NCI-H82 treated with DMSO at 0.1 percent for 48 hours (cell line): ENCODE measurements around the gene SLC29A2.
A peak's percentile ranks its signal among the peaks of the same experiment; 100 is the strongest.

Experiments used
- DNase-seq: peaks from one replicate; lab custom pipeline; 2025; ENCODE audit not compliant: unreplicated experiment; lab: John Stamatoyannopoulos, UW

Gene SLC29A2

GRCh38 chr11:66335531-66336233 is 35.9 kb downstream of the SLC29A2 start:
- no peak for DNase-seq

DNA sequence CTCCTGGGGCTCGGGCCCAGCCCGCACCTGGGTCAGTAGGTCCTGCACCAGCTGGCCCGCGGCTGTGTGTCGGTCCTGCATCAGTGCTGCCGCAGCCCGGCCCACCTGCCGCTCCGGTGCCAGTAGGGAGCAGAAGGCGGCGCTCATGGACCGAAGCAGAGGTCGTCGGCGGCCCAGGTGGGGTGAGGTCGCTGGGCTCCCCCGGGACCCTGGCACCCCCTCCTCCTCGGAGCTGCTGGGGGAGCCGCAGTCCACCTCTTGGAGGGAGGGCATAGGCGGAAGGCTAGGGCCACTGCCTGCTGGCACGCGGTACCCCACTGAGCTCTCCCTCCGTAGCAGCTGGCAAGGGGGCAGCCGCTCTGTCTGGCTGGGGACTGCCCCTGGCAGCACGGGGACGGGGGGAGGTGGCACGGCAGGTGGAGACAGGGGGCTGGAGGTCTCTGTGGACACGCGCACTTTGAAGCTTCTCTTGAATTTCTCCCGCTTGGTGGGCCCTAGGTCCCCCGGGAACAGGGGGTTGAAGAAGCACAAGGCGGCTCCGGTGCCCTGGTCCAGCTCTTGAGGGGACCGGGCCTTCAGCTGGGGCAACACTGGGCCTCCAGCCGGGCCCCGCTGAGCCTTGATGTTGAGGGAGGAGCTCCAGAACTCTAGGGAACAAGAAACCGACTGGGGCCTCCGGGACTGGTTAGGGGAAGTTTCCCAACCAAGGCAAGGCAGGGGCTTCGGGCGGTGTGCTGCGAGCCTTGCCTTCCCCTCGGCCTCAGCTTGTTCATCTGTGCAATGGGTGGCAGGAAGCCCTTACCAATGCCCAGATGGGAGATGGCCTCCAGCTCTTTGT is 36.7 kb downstream of the SLC29A2 start:
- DNase-seq = no peak

GRCh38 chr11:66333896-66334604 is 37.5 kb downstream of the SLC29A2 start:
- DNase-seq = no peak

GRCh38 chr11:66333220-66333877 is 38.2 kb downstream of the SLC29A2 start:
- DNase-seq = no peak

GRCh38 chr11:66332371-66333219 is 39.0 kb downstream of the SLC29A2 start:
- no peak for DNase-seq

GRCh38 chr11:66331542-66332370 is 39.8 kb downstream of the SLC29A2 start:
- no peak for DNase-seq

GRCh38 chr11:66330931-66331330 is 40.6 kb downstream of the SLC29A2 start:
- DNase-seq = no peak

DNA sequence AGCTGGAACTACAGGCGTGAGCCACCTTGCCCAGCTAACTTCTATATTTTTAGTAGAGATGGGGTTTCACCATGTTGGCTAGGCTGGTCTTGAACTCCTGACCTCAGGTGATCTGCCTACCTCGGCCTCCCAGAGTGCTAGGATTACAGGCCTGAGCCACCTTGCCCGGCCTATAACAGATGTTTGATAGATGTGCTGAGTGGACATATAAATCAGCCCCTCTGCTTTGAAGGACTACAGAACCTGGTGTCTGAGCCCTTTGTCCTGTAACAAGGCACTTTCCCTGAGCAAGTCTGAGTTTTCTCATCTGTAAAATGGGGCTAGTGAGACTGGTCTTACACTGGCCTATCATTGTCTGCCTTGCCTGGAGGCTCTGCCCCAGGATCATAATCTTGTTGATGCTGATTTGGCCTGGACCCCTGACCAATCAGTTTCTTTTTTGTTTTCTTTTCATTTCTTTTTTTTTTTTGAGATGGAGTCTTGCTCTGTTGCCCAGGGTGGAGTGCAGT is 42.3 kb downstream of the SLC29A2 start:
- DNase-seq = no peak

GRCh38 chr11:66328302-66329144 is 43.0 kb downstream of the SLC29A2 start:
- peak; percentile 44 for DNase-seq

DNA sequence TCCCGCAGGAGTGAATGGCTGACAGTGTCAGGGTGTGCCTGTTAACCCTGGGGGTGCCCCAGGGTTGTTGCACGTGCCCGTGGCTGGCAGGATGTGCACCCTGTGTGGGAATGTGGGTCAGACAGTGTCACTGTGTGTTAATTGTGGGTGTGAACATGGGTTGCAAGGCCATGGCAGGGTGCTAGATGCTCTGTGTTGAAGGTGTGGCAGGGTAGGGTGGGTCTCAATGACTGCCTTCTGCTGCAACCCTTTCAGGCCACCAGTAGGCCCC is 43.6 kb downstream of the SLC29A2 start:
- DNase-seq = no peak

GRCh38 chr11:66327171-66328030 is 44.2 kb downstream of the SLC29A2 start:
- no peak for DNase-seq

GRCh38 chr11:66326261-66327111 is 45.1 kb downstream of the SLC29A2 start:
- no peak for DNase-seq

GRCh38 chr11:66325263-66325671 is 46.3 kb downstream of the SLC29A2 start:
- DNase-seq = no peak

DNA sequence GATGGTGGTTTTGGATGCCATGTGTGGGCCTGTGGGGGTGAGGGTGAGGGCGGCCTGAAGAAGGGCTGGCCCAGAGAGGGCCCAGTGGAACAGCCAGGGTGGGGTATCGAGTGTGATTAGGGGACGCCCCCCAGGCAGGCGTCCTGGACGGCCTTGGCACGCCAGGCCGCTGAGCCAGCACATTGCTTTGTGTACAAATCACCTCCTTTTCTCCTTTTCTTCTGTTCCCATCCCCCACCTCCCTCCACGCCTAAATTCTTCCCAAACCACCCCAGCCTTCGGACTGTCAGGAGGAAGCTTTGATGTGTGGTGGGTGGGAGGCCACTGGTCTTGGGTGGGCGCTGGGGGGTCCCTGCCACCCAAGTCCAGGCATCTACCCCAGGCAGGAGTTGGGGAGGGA is 46.9 kb downstream of the SLC29A2 start:
- DNase-seq = no peak

- no peak for DNase-seq
Observed at GRCh38 chr11:66323684-66324083, 47.9 kb downstream of the SLC29A2 start.

DNA sequence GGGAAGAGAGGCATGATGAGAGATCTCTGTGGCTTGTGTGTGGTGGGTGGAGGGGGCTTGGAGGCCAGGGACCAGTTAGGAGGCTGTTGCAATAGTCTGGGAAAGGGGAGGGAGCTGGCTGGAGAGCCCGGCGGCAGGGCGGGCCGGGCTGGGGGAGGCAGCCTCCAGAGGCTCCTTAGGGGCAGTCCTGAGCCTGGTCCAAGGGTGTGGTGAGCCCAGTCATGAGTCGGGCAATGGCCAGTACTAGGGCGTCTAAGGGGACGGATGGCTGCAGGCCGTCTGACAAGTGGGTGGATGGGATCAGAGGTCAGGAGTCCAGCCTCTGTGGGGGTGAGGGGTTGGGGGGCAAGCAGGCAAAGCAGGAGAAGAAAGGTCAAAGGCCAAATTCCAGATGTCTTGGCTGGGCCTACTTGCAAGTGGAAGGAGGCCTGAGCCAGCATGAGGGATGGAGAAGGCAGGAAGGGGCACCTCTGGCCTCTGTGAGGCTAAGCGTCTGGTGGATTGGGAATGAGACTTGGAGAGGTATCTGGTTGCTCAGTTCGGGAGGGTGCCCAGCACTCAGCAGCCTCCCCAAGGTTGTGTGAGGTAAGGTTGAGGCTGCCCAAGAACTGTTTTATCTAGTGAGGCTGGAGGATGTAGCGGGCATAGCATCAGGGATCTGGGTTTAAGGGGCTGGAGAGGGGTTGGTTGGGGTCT is 48.7 kb downstream of the SLC29A2 start:
- no peak for DNase-seq
